Astrocyte of the spinal cord (primary cell): Measurements from ENCODE around the gene SAV1.
A peak's percentile ranks its signal among the peaks of the same experiment; 100 is the strongest.

ENCODE experiments used
- DNase-seq: peaks from one replicate; pipeline ENCODE4 v3.0.0; 2011; ENCODE audit warnings: low read depth, low spot score
- H3K4me3 ChIP-seq: 2 replicates; pipeline ENCODE4 v1.5.1; 2011; ENCODE audit warnings: low read depth, mild to moderate bottlenecking, low read length, moderate library complexity
- in situ Hi-C: cut with HindIII; loops from 2 replicates; pipeline ENCODE4 v1.10.0; 2017; ENCODE audit warnings: low sequenced_read_pairs
- TF ChIP-seq, protein P1 (sequence below): IDR thresholded peaks from 2 replicates; pipeline ENCODE4 v1.5.1; 2012; ENCODE audit warnings: low read depth, mild to moderate bottlenecking, low read length, inconsistent platforms

SAV1 gene

DNA sequence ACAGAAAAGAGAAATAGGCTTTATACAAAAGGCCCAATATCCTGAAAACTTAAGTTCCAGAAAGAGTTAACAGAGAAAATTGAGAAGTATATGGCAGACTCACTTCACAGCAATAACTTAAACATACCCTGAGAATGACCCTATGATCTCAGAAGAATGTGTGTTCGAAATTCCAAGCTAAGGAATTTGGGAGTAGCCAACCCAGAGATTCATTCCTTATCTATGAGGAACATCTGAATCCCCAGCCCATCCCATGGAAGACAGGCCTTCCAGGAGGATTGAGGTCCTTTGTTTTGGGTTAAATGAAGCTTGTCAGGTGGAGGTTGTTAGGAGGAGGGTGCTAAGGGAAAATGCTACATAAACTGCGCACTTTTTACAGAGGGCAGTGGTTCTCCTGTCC lies 7.5 kb upstream of the SAV1 start:
- in situ Hi-C loops = no loop called here
- TF ChIP-seq, protein P1, sequence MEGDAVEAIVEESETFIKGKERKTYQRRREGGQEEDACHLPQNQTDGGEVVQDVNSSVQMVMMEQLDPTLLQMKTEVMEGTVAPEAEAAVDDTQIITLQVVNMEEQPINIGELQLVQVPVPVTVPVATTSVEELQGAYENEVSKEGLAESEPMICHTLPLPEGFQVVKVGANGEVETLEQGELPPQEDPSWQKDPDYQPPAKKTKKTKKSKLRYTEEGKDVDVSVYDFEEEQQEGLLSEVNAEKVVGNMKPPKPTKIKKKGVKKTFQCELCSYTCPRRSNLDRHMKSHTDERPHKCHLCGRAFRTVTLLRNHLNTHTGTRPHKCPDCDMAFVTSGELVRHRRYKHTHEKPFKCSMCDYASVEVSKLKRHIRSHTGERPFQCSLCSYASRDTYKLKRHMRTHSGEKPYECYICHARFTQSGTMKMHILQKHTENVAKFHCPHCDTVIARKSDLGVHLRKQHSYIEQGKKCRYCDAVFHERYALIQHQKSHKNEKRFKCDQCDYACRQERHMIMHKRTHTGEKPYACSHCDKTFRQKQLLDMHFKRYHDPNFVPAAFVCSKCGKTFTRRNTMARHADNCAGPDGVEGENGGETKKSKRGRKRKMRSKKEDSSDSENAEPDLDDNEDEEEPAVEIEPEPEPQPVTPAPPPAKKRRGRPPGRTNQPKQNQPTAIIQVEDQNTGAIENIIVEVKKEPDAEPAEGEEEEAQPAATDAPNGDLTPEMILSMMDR = no peak
- DNase-seq = no peak
- no peak overlapping the region for H3K4me3 ChIP-seq

DNA sequence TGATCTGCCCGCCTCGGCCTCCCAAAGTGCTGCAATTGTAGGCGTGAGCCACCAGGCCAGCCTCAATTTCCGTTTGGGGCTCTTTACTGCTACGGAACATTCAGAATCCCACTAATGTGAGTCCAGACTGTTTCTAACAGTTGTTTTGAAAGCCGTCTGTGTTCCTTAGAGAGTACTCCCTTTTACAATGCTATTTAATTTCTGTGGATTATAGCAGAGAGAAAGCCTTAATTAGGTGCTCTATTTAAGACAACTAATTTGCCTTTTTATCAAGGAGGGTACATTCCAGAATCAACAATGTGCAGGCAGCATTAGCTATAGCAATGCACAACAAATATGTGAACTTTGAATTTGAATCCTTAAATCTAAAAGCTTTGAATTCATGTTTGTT lies 2.8 kb upstream of the SAV1 start:
- TF ChIP-seq, protein P1 = no peak
- DNase-seq = no peak
- in situ Hi-C loops = no loop called here
- H3K4me3 ChIP-seq = no peak overlapping the region

DNA sequence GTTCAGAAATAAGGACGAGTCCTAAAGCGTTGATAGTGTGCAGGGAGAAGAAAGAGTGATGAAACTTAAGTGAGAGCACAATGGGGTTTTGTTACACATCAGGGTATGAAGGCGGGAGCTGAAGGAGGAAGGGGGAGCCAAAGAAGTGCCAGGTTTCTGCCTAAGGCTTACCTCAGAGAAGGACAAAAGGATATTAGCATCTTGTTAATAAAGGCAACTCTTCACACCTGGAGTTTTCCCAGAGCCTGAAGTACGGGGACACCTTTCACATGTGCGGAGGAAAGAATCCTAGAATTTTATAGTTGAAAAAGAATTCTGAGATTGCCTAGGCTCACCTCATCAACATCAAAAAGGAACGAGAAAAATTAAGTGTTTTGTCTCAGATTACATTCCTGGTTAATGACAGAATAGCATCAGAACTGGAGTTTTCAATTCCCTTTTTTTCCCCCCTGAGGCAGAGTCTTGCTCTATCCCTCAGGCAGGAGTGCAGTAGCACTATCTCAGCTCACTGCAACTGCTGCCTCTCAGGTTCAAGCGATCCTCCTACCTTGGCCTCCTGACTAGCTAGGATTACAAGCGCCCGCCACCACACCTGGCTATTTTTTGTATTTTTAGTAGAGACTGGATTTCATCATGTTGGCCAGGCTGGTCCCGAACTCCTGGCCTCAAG lies 2.2 kb upstream of the SAV1 start:
- H3K4me3 ChIP-seq = no peak overlapping the region
- TF ChIP-seq, protein P1 = no peak
- in situ Hi-C loops = no loop called here
- no peak for DNase-seq

DNA sequence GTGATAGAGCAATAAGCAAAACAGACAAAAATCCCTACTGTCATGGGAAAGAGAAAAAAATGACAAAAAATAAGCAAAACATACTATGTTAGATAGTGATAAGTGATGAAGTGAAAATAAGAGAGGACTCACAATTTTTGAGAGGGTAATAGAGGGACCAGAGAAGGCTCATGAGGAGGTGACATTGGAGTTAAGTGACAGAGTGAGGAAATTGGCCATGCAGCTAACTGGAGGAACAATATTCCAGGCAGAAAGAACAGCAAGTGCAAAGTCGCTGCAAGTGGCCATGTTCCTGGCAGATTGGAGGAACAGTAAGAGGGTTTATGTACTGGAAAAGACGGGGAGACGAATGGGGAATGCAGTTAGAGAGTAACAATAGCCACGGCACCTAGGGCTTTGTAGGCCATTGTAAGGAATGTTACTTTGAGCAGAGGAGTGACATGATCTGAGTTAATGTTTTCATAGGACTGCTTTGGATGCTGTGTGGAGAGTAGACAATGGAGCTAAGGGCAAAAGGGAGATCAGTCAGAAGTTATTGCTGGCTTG lies 1.4 kb upstream of the SAV1 start:
- in situ Hi-C loops = no loop called here
- no peak overlapping the region for H3K4me3 ChIP-seq
- no peak for DNase-seq
- TF ChIP-seq, protein P1 = no peak

DNA sequence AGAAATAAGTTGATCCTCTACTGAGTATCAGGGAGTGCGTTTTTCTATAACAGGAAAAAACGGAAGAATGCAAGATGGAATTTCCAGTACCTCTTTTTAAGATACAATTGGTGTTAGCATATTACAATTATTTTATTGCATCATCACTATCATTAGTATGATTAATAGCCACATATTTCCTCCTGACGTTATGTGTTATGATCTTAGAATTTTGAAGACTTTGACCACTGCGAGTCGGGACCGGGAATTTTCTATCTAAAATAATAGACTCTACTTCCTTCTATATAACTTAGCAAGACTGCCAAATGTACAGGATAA lies 679 bp upstream of the SAV1 start:
- no peak for DNase-seq
- in situ Hi-C loops = no loop called here
- H3K4me3 ChIP-seq = peak overlapping the region; percentile 88
- TF ChIP-seq, protein P1 = no peak

DNA sequence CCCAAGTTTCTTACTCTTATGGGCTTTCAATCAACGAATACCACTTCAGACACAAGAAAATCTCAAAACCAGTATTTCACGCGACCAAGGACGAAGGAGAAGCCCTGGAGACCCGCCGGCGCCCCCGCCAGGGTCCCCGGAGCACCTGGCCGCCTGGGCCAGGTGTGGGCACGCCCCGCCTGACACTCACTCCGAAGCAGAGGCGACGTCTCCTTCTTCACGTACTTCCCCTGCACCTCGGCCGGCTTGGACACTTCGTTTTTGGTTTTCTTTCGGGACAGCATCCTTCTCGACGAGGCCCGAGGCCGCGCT lies 466 bp downstream of the SAV1 start:
- peak overlapping the region; percentile 88 for H3K4me3 ChIP-seq
- no peak for DNase-seq
- in situ Hi-C loops = no loop called here
- TF ChIP-seq, protein P1 = no peak
